Upper lobe of left lung (tissue), 6 donors: Measurements from ENCODE around the gene VDAC2. TPM values are rescaled to one million over a fixed set of nuclear protein-coding genes. Genes with fewer than 3 reads are reported as not detected.
"Not testable (repeated sequence)": the region's sequence is repeated elsewhere in the genome, so short reads cannot be mapped to it uniquely, and the experiment has no call there.

Experiments
- ATAC-seq, 2 donors: fragments of 200-7000 bp; cut with Tn5 transposase; one replicate each; pipeline ENCODE4 v1.9.1; 2022; ENCODE audit warnings: mild to moderate bottlenecking in 2 of 2, moderate library complexity in 2 of 2; ENCODE audit not compliant: low FRiP score in 2 of 2
- DNase-seq, 2 donors: peaks; one replicate each; pipeline ENCODE4 v3.0.0-alpha.2; 2019 to 2020
- H3K27ac ChIP-seq, 4 donors: fragments of 200-600 bp; sonication (generic); one replicate each; pipeline ENCODE4 v1.5.1; 2016 to 2019
- H3K27me3 ChIP-seq, 4 donors: fragments of 200-600 bp; sonication (generic); one replicate each; pipeline ENCODE4 v1.5.1; 2017 to 2019
- H3K36me3 ChIP-seq, 4 donors: fragments of 200-600 bp; sonication (generic); one replicate each; pipeline ENCODE4 v1.5.1; 2016 to 2019
- H3K4me1 ChIP-seq, 4 donors: fragments of 200-600 bp; sonication (generic); one replicate each; pipeline ENCODE4 v1.5.1; 2018 to 2019
- H3K4me3 ChIP-seq, 4 donors: fragments of 200-600 bp; sonication (generic); one replicate each; pipeline ENCODE4 v1.5.1; 2017 to 2019; ENCODE audit warnings: mild to moderate bottlenecking in 2 of 4, moderate library complexity in 1 of 4
- H3K9me3 ChIP-seq, 4 donors: fragments of 200-600 bp; sonication (generic); one replicate each; pipeline ENCODE4 v1.5.1; 2018 to 2019
- CTCF ChIP-seq, 6 experiments: fragments of 450-650 bp in 4 of 6; fragments of 200-600 bp in 2 of 6; sonication (generic) in 2 of 6; IDR thresholded peaks; one replicate each; pipeline ENCODE4 v1.5.1; 2016 to 2019; ENCODE audit warnings: antibody characterized with exemption in 6 of 6
- EP300 ChIP-seq, 4 donors: sonication (generic); formaldehyde crosslinking; IDR thresholded peaks; one replicate each; pipeline ENCODE4 v1.5.1; 2017; ENCODE audit warnings: antibody characterized with exemption in 4 of 4, control low read depth in 2 of 4
- POLR2A ChIP-seq, 4 donors: fragments of 450-650 bp; IDR thresholded peaks; one replicate each; pipeline ENCODE4 v1.5.1; 2016 to 2017; ENCODE audit warnings: antibody characterized with exemption in 4 of 4, mild to moderate bottlenecking in 2 of 4
- POLR2AphosphoS5 ChIP-seq, 2 donors: sonication (generic); formaldehyde crosslinking; IDR thresholded peaks; one replicate each; pipeline ENCODE4 v1.5.1; 2017; ENCODE audit warnings: antibody characterized with exemption in 2 of 2
- WGBS, 2 donors: methylation state at CpG; one replicate each; pipeline ENCODE4 v1.1.5; 2017 to 2018; 5-methylcytosine and 5-hydroxymethylcytosine counted together
- total RNA-seq, 6 donors: library from RNA; depleted of rRNA in 4 of 6; stranded (reverse); fragments of >200 nt in 4 of 6; gene quantifications; one replicate each; pipeline versions ENCODE4 v1.1.0 to v1.2.1, GENCODE V29; 2016 to 2021
- donor health status: DM: no; HTN: no; CAD: no; lungs with moderate emphysema.
- donor health status: DM: no; HTN: yes; CAD: no; lungs with severe emphysema.

VDAC2 gene
- total RNA-seq, 6 donors from 2014 or later = 54.5 to 137 (median 98.8) TPM

GRCh38 chr10:75189266-75190096, 21.1 kb upstream of the VDAC2 start:
- DNase-seq (no peak), ATAC-seq (no peak)
- H3K27me3 ChIP-seq = no peaks in the 10 kb centered on the region
- no peaks in the 10 kb centered on the region for H3K36me3 ChIP-seq
- TF ChIP-seq CTCF (IDR thresholded peaks at IDR 0.05) (no peak), POLR2A (IDR thresholded peaks at IDR 0.05) (no peak), EP300 (IDR thresholded peaks at IDR 0.05) (no peak)
- no peak overlapping the region for H3K27ac ChIP-seq
- peaks cover 6 to 23% (median 18%) of the 10 kb centered on the region in 4 donors for H3K4me1 ChIP-seq
- H3K9me3 ChIP-seq = no peaks in the 10 kb centered on the region
- no peak overlapping the region for H3K4me3 ChIP-seq
- WGBS, 2 donors = 93 to 97% methylated on average over 12 of the region's 12 CpGs

GRCh38 chr10:75191821-75192568, 18.6 kb upstream of the VDAC2 start:
- Histone ChIP-seq H3K9me3 (no peaks in the 10 kb centered on the region), H3K4me1 (peaks cover 6 to 23% (median 12%) of the 10 kb centered on the region in 4 donors), H3K4me3 (no peak overlapping the region), H3K27ac (peak overlapping the region; percentile 23 to 46 (median 40)), H3K36me3 (no peaks in the 10 kb centered on the region), H3K27me3 (no peaks in the 10 kb centered on the region)
- TF ChIP-seq CTCF (IDR thresholded peaks at IDR 0.05) = no peak
- peak in 1 of 4 donors; percentile 38 for TF ChIP-seq EP300 (IDR thresholded peaks at IDR 0.05)
- TF ChIP-seq POLR2AphosphoS5 (IDR thresholded peaks at IDR 0.05) = peak; percentile 70 to 80
- peak in 1 of 4 donors; percentile 21 for TF ChIP-seq POLR2A (IDR thresholded peaks at IDR 0.05)
- peak; percentile 60 to 80 for DNase-seq
- WGBS, 2 donors = 42 to 62% methylated on average over 10 of the region's 10 CpGs
- ATAC-seq = peak; percentile 73 to 93

GRCh38 chr10:75194625-75195024, 16.0 kb upstream of the VDAC2 start:
- not testable (repeated sequence) for H3K4me3 ChIP-seq, H3K27ac ChIP-seq, DNase-seq, H3K27me3 ChIP-seq, ATAC-seq, H3K36me3 ChIP-seq, H3K9me3 ChIP-seq
- H3K4me1 ChIP-seq = peaks cover 0 to 16% (median 10%) of the 10 kb centered on the region in 4 donors
- WGBS, 2 donors = 95% methylated on average over 4 of the region's 4 CpGs

- Histone ChIP-seq H3K27ac (no peak overlapping the region), H3K4me3 (no peak overlapping the region), H3K36me3 (no peaks in the 10 kb centered on the region), H3K9me3 (no peaks in the 10 kb centered on the region), H3K27me3 (no peaks in the 10 kb centered on the region), H3K4me1 (peaks cover 0 to 16% (median 10%) of the 10 kb centered on the region in 4 donors)
- TF ChIP-seq POLR2A (IDR thresholded peaks at IDR 0.05) = no peak
- TF ChIP-seq POLR2AphosphoS5 (IDR thresholded peaks at IDR 0.05) = no peak
- TF ChIP-seq EP300 (IDR thresholded peaks at IDR 0.05) = no peak
- TF ChIP-seq CTCF (IDR thresholded peaks at IDR 0.05) = no peak
- WGBS, 2 donors = 97 to 98% methylated on average over 6 of the region's 6 CpGs
- DNase-seq (no peak), ATAC-seq (no peak)
Measured at GRCh38 chr10:75195035-75195763, 15.4 kb upstream of the VDAC2 start.

GRCh38 chr10:75197066-75197465, 13.5 kb upstream of the VDAC2 start:
- WGBS, 2 donors = 89 to 91% methylated on average over 3 of the region's 3 CpGs
- DNase-seq = no peak

More at GRCh38 chr10:75197066-75197465, 13.5 kb upstream of the VDAC2 start:
- peaks cover 0 to 8% (median 5%) of the 10 kb centered on the region in 4 donors for H3K4me1 ChIP-seq
- H3K9me3 ChIP-seq = no peaks in the 10 kb centered on the region
- TF ChIP-seq POLR2A (IDR thresholded peaks at IDR 0.05) = no peak
- TF ChIP-seq EP300 (IDR thresholded peaks at IDR 0.05) = no peak
- no peak for TF ChIP-seq CTCF (IDR thresholded peaks at IDR 0.05)
- TF ChIP-seq POLR2AphosphoS5 (IDR thresholded peaks at IDR 0.05) = no peak
- ATAC-seq = no peak
- no peaks in the 10 kb centered on the region for H3K27me3 ChIP-seq
- H3K4me3 ChIP-seq = no peak overlapping the region
- H3K27ac ChIP-seq = no peak overlapping the region
- H3K36me3 ChIP-seq = no peaks in the 10 kb centered on the region
